K562 (cell line): ENCODE results near the gene TFPI. TPM values are rescaled to one million over a fixed set of nuclear protein-coding genes. Genes with fewer than 3 reads are reported as not detected.

Source experiments
- ATAC-seq: fragments of 200-7000 bp; cut with Tn5 transposase; 3 replicates; pipeline ENCODE4 v1.9.1; 2020; ENCODE audit warnings: moderate library complexity
- Bru-seq: library from RNA; stranded (reverse); fragments of 400-500 nt; gene quantifications from one replicate; lab custom pipeline; 2021; lab: Mats Ljungman, UMichigan
- BruChase-seq, 2 experiments: library from RNA; stranded (reverse); fragments of 400-500 nt; gene quantifications; one replicate each; lab custom pipeline; 2021; lab: Mats Ljungman, UMichigan
- BruUV-seq: library from RNA; stranded (reverse); fragments of 400-500 nt; replicated peaks from 2 replicates; lab custom pipeline; 2021; lab: Mats Ljungman, UMichigan
- CTCF ChIA-PET: fragments of 300-600 bp; formaldehyde crosslinking; extraction: SDS; loops from one replicate; lab custom pipeline; 2021; ENCODE audit warnings: low intra/inter-chr PET ratio; lab: Yijun Ruan, JAX
- POLR2A ChIA-PET: fragments of 300-600, 350-650 bp; sonication (Branson Sonifier 250); formaldehyde crosslinking; extraction: SDS; loops from one replicate; lab custom pipeline; 2021; ENCODE audit warnings: antibody characterized with exemption, inconsistent platforms; lab: Yijun Ruan, JAX
- DNase-seq, 4 experiments: peaks; one replicate each; pipeline versions ENCODE4 v3.0.0 to v3.0.0-alpha.2; 2011 to 2018; ENCODE audit warnings: low spot score in 3 of 4, mixed read lengths in 3 of 4; ENCODE audit errors: extremely low read depth in 1 of 4
- FAIRE-seq: peaks from 2 replicates; lab custom pipeline; 2011; peaks lifted over from hg19 to GRCh38; lab: Jason Lieb, UNC
- H2AFZ ChIP-seq: 2 replicates; pipeline ENCODE4 v1.6.0; 2011; ENCODE audit warnings: low read depth, low read length, control low read depth, inconsistent platforms
- H3K27ac ChIP-seq: fragments of 200-600 bp; 3 replicates; pipeline ENCODE4 v1.8.0; 2011; ENCODE audit warnings: low read depth, mild to moderate bottlenecking, control low read depth, inconsistent platforms, low read length, moderate library complexity, mixed read lengths; ENCODE audit errors: extremely low read depth
- H3K27me3 ChIP-seq, 2 experiments: fragments of 300-600 bp in 1 of 2; 2 replicates in 1 of 2; 3 replicates in 1 of 2; pipeline versions ENCODE4 v1.6.0 to v1.8.0; 2011; ENCODE audit warnings: inconsistent platforms in 2 of 2, low read length in 2 of 2, mild to moderate bottlenecking in 1 of 2, mixed read lengths in 1 of 2, moderate library complexity in 1 of 2; ENCODE audit not compliant: control insufficient read depth in 2 of 2, insufficient read depth in 2 of 2
- H3K36me3 ChIP-seq: fragments of 300-600 bp; 3 replicates; pipeline ENCODE4 v1.8.0; 2011; ENCODE audit warnings: mild to moderate bottlenecking, low read length, inconsistent platforms; ENCODE audit not compliant: control insufficient read depth, insufficient read depth
- H3K4me1 ChIP-seq, 2 experiments: fragments of 200-600 bp in 1 of 2; replicated peaks in 1 of 2; 2 replicates in 1 of 2; 3 replicates in 1 of 2; pipeline versions ENCODE4 v1.5.1 to v1.8.0; 2011; ENCODE audit warnings: inconsistent platforms in 2 of 2, low read length in 2 of 2, mild to moderate bottlenecking in 1 of 2, mixed read lengths in 1 of 2, moderate library complexity in 1 of 2; ENCODE audit not compliant: control insufficient read depth in 2 of 2, insufficient read depth in 2 of 2
- H3K4me2 ChIP-seq: 2 replicates; pipeline ENCODE4 v1.6.1; 2011; ENCODE audit warnings: low read length, control low read depth, inconsistent platforms, mixed read lengths; ENCODE audit not compliant: insufficient read depth
- H3K4me3 ChIP-seq: fragments of 200-600 bp; sonication (generic), shearing (Covaris generic); 2 replicates; pipeline ENCODE4 v1.5.1; 2016; ENCODE audit warnings: control low read depth, inconsistent platforms
- H3K79me2 ChIP-seq: fragments of 200-600 bp; 3 replicates; pipeline ENCODE4 v1.8.0; 2011; ENCODE audit warnings: low read length, inconsistent platforms; ENCODE audit not compliant: control insufficient read depth, insufficient read depth
- H3K9ac ChIP-seq, 2 experiments: 2 replicates each; pipeline versions ENCODE4 v1.6.0 to v1.6.1; 2011; ENCODE audit warnings: low read depth in 2 of 2, low read length in 2 of 2, control low read depth in 1 of 2, inconsistent platforms in 1 of 2, mild to moderate bottlenecking in 1 of 2, mixed read lengths in 1 of 2; ENCODE audit not compliant: insufficient read depth in 1 of 2
- H3K9me1 ChIP-seq: one replicate; pipeline ENCODE4 v1.6.0; 2011; ENCODE audit warnings: inconsistent platforms, mild to moderate bottlenecking, low read length, moderate library complexity; ENCODE audit not compliant: control insufficient read depth, insufficient read depth
- H3K9me3 ChIP-seq: replicated peaks from 2 replicates; pipeline ENCODE4 v1.5.1; 2011; ENCODE audit warnings: low read depth, low read length, inconsistent platforms; ENCODE audit not compliant: control insufficient read depth, insufficient read depth
- H4K20me1 ChIP-seq: replicated peaks from 2 replicates; pipeline ENCODE4 v1.6.1; 2011; ENCODE audit warnings: low read length, inconsistent platforms, mixed read lengths; ENCODE audit not compliant: control insufficient read depth, insufficient read depth
- KAT7 ChIP-seq: sonication (generic); formaldehyde crosslinking; IDR thresholded peaks from 2 replicates; pipeline ENCODE4 v1.8.0; 2022; ENCODE audit warnings: missing genetic modification reagents, mild to moderate bottlenecking, borderline replicate concordance
- RNF219 ChIP-seq: fragments of 250-450 bp; sonication (Bioruptor Pico); IDR thresholded peaks from 2 replicates; pipeline ENCODE4 v1.5.0; 2022; ENCODE audit warnings: mild to moderate bottlenecking
- ZNF318 ChIP-seq, 2 experiments: fragments of 450-650 bp; IDR thresholded peaks; 2 replicates each; pipeline ENCODE4 v1.6.1; 2016; ENCODE audit warnings: mild to moderate bottlenecking in 2 of 2, borderline replicate concordance in 1 of 2, low read depth in 1 of 2, moderate library complexity in 1 of 2
- WGBS: fragments of 100-300 bp; shearing (Covaris generic); methylation state at CpG from one replicate; pipeline ENCODE4 v1.1.6; 2016; ENCODE audit warnings: low coverage, mixed read lengths; ENCODE audit not compliant: insufficient coverage; ENCODE audit errors: missing lambda C conversion rate; 5-methylcytosine and 5-hydroxymethylcytosine counted together
- in situ Hi-C: fragments of 300-500 bp; cut with MboI; formaldehyde crosslinking; loops from 4 replicates; pipeline ENCODE4 v1.15.0; 2018; ENCODE audit warnings: inconsistent platforms, mixed read lengths
- intact Hi-C: fragments of 100-400 bp; cut with micrococcal nuclease; formaldehyde crosslinking; loops from 2 replicates; pipeline ENCODE4 v1.14.2; 2022
- long read RNA-seq, 3 experiments: library from polyadenylated mRNA in 2 of 3; library from RNA in 1 of 3; unstranded in 2 of 3; stranded (forward) in 1 of 3; transcript quantifications; one replicate each; pipeline ENCODE4 v2.0.0, GENCODE V29; 2019 to 2022
- polyA minus RNA-seq, 3 experiments: library from RNA; depleted of rRNA, polyadenylated mRNA; stranded (reverse); fragments of >200 nt; gene quantifications; 2 replicates each; pipeline ENCODE4 v1.2.3, GENCODE V29; 2011
- polyA plus RNA-seq, 8 experiments: library from polyadenylated mRNA; depleted of rRNA in 4 of 8; stranded (reverse) in 5 of 8; unstranded in 3 of 8; fragments of >200 nt; fragmentation: Nextera tagmentation in 2 of 8; fragmentation: Illumina TruSeq in 1 of 8; extraction: Ambion mirVana in 2 of 8; extraction: Trizol in 1 of 8; gene quantifications; 2 replicates each; pipeline versions ENCODE4 v1.2.1 to v1.2.3, GENCODE V29; 2011 to 2014; ENCODE audit warnings: inconsistent platforms in 1 of 8, missing spikeins in 1 of 8
- total RNA-seq, 7 experiments: library from RNA; depleted of rRNA in 6 of 7; stranded (reverse); fragments of >200 nt in 6 of 7; fragmentation: Illumina TruSeq in 2 of 7; extraction: Trizol in 2 of 7; gene quantifications; 2 replicates each; pipeline versions ENCODE4 v1.2.1 to v1.2.3, GENCODE V29; 2011 to 2021; ENCODE audit warnings: low replicate concordance in 1 of 7

The TFPI gene
- 87.5 and 177 TPM in 2 replicates for total RNA-seq (2011; cell fraction: chromatin; rRNA removed; ENCODE audit: low replicate concordance)
- total RNA-seq (2011; cell fraction: nucleolus; rRNA removed): 61.4 and 81.3 TPM in 2 replicates
- total RNA-seq (2011; cell fraction: nucleoplasm; rRNA removed): 135 and 144 TPM in 2 replicates
- total RNA-seq (2014; rRNA removed): 35.4 and 53.5 TPM in 2 replicates
- total RNA-seq (2014; rRNA removed; fragmentation: Illumina TruSeq; extraction: Trizol): 100 and 145 TPM in 2 replicates
- 54.3 and 58.1 TPM in 2 replicates for total RNA-seq (2015; rRNA removed; fragmentation: Illumina TruSeq; extraction: Trizol)
- 74.7 and 83.0 TPM in 2 replicates for total RNA-seq (2021)
- polyA plus RNA-seq (2011; rRNA removed): 179 and 1,046 TPM in 2 replicates
- polyA plus RNA-seq (2011; cell fraction: cytosol; rRNA removed): 33.6 and 424 TPM in 2 replicates
- 32.9 and 293 TPM in 2 replicates for polyA plus RNA-seq (2011; cell fraction: nucleus; rRNA removed)
- polyA plus RNA-seq (2012): 51.0 and 52.7 TPM in 2 replicates
- polyA plus RNA-seq (2014; fragmentation: Illumina TruSeq; extraction: Trizol): 104 TPM in 2 replicates
- 100 to 1,000 TPM; 179 to 219 TPM for polyA plus RNA-seq (2014; fragmentation: Nextera tagmentation; extraction: Ambion mirVana)
- 61.8 and 76.3 TPM in 2 replicates for polyA plus RNA-seq (2014; rRNA removed)
- polyA minus RNA-seq (2011; rRNA and poly(A)+ RNA removed): 205 and 989 TPM in 2 replicates
- 60.0 and 237 TPM in 2 replicates for polyA minus RNA-seq (2011; cell fraction: cytosol; rRNA and poly(A)+ RNA removed)
- polyA minus RNA-seq (2011; cell fraction: nucleus; rRNA and poly(A)+ RNA removed): 74.2 and 485 TPM in 2 replicates
- percentile 86 among the genes with signal in this experiment for Bru-seq, nascent RNA
- percentile 84 among the genes with signal in this experiment for BruChase-seq, experiment 1, labeled RNA remaining after a 2-hour chase
- BruChase-seq, experiment 2, labeled RNA remaining after a 6-hour chase: percentile 79 among the genes with signal in this experiment
- long read RNA-seq, experiment 1, transcript TFPI-202 (7 exons, 1,088 nt): minor isoform, 6 of 283 reads
- long read RNA-seq, experiment 1, transcript TFPI-203 (8 exons, 3,649 nt): minor isoform, 16 of 283 reads
- long read RNA-seq, experiment 1, transcript TFPI-201 (8 exons, 3,885 nt): major isoform, 126 of 283 reads
- long read RNA-seq, experiment 1, partial matches to known transcripts: 47 of 283 reads
- long read RNA-seq, experiment 1, other reads (novel, unspliced or antisense): 88 of 283 reads
- long read RNA-seq, experiment 2, transcript TFPI-201 (8 exons, 3,885 nt): major isoform, 15 of 50 reads
- long read RNA-seq, experiment 2, partial matches to known transcripts: 8 of 50 reads
- long read RNA-seq, experiment 2, other reads (novel, unspliced or antisense): 20 of 50 reads
- long read RNA-seq, experiment 3, transcript TFPI-202 (7 exons, 1,088 nt): minor isoform, 5 of 97 reads
- long read RNA-seq, experiment 3, transcript TFPI-201 (8 exons, 3,885 nt): major isoform, 37 of 97 reads
- long read RNA-seq, experiment 3, partial matches to known transcripts: 18 of 97 reads
- long read RNA-seq, experiment 3, other reads (novel, unspliced or antisense): 30 of 97 reads

GRCh38 chr2:187554011-187554703, at the start of gene TFPI:
Gene TFPI, minus strand, starts transcription at chr2:187554435. Its CDS starts 50,667 bp downstream, at chr2:187503768.
- H3K4me2 ChIP-seq: peak within 1 kb of the TSS; percentile 77
- peaks cover 9% of the 10 kb centered on the region for H3K36me3 ChIP-seq
- H3K9me3 ChIP-seq: no peaks in the 10 kb centered on the region
- CTCF ChIA-PET: no interaction called here
- DNase-seq: peak; percentile 25 to 86 (median 53)
- H2AFZ ChIP-seq: peak within 1 kb of the TSS; percentile 84
- peaks cover 0 to 12% of the 10 kb centered on the region in 2 experiments; a peak in 2 of 5 replicates for H3K4me1 ChIP-seq
- peak; percentile 79 for FAIRE-seq
- in situ Hi-C loops (no loop called here), intact Hi-C loops (loop anchor here (1.0 kb wide), 1 partner anchor 737 kb away; the partner anchor contains the start of gene GULP1)
- ATAC-seq: peak; percentile 91
- TSS peak; percentile 63 for BruUV-seq
- peak within 1 kb of the TSS; percentile 90 for H3K27ac ChIP-seq
- peak within 1 kb of the TSS; percentile 46 to 95 for H3K9ac ChIP-seq
- no peaks in the 10 kb centered on the region for H3K27me3 ChIP-seq
- no peaks in the 10 kb centered on the region for H3K9me1 ChIP-seq
- WGBS: under 1% methylated on average over 9 of the region's 9 CpGs
- H3K4me3 ChIP-seq: peak within 1 kb of the TSS; percentile 53
- H3K79me2 ChIP-seq: peaks cover 51% of the 10 kb centered on the region
- no peaks in the 10 kb centered on the region for H4K20me1 ChIP-seq
- POLR2A ChIA-PET: no interaction called here
- TF ChIP-seq ZNF318 (IDR thresholded peaks at IDR 0.05; ENCODE audit: borderline replicate concordance in 1 of 2, low read depth in 1 of 2): 0 out of 4 replicates have a peak, but pooled peaks of 1 of the 2 experiments have one; percentile 11
- TF ChIP-seq RNF219 (CRISPR knock-in tag): no peak
- TF ChIP-seq KAT7 (CRISPR knock-in tag): no peak
